Suprapubic skin (tissue), 4 donors: ENCODE measurements around the gene PGBD5.

Experiments used
- POLR2A ChIP-seq, 2 donors: fragments of 450-650 bp; IDR thresholded peaks; one replicate each; pipeline ENCODE4 v1.6.1; 2017; ENCODE audit warnings: antibody characterized with exemption in 2 of 2, mild to moderate bottlenecking in 2 of 2, moderate library complexity in 2 of 2
- POLR2AphosphoS5 ChIP-seq, 3 donors: sonication (generic); formaldehyde crosslinking; IDR thresholded peaks; one replicate each; pipeline ENCODE4 v1.6.1; 2017; ENCODE audit warnings: antibody characterized with exemption in 3 of 3
- TF ChIP-seq, protein P1 (sequence below), 2 donors: fragments of 200-600 bp in 1 of 2; fragments of 450-650 bp in 1 of 2; sonication (generic) in 1 of 2; IDR thresholded peaks; one replicate each; pipeline ENCODE4 v1.5.1; 2016 to 2019; ENCODE audit warnings: antibody characterized with exemption in 2 of 2, mild to moderate bottlenecking in 1 of 2, moderate library complexity in 1 of 2

GRCh38 chr1:230299191-230300006, 126.7 kb downstream of the PGBD5 start:
- TF ChIP-seq, protein P1, sequence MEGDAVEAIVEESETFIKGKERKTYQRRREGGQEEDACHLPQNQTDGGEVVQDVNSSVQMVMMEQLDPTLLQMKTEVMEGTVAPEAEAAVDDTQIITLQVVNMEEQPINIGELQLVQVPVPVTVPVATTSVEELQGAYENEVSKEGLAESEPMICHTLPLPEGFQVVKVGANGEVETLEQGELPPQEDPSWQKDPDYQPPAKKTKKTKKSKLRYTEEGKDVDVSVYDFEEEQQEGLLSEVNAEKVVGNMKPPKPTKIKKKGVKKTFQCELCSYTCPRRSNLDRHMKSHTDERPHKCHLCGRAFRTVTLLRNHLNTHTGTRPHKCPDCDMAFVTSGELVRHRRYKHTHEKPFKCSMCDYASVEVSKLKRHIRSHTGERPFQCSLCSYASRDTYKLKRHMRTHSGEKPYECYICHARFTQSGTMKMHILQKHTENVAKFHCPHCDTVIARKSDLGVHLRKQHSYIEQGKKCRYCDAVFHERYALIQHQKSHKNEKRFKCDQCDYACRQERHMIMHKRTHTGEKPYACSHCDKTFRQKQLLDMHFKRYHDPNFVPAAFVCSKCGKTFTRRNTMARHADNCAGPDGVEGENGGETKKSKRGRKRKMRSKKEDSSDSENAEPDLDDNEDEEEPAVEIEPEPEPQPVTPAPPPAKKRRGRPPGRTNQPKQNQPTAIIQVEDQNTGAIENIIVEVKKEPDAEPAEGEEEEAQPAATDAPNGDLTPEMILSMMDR (IDR thresholded peaks at IDR 0.05) = no peak
- TF ChIP-seq POLR2A (IDR thresholded peaks at IDR 0.05) (no peak), POLR2AphosphoS5 (IDR thresholded peaks at IDR 0.05) (no peak)
